Measurements from ENCODE around the gene ADAT2. TPM values are rescaled to one million over a fixed set of nuclear protein-coding genes. Genes with fewer than 3 reads are reported as not detected.

The ADAT2 gene
- total RNA-seq, 3 donors from 2014 or later (not counting 1 experiment from before 2014, with no cell fraction given): 17.4 to 19.4 (median 19.1) TPM

DNA sequence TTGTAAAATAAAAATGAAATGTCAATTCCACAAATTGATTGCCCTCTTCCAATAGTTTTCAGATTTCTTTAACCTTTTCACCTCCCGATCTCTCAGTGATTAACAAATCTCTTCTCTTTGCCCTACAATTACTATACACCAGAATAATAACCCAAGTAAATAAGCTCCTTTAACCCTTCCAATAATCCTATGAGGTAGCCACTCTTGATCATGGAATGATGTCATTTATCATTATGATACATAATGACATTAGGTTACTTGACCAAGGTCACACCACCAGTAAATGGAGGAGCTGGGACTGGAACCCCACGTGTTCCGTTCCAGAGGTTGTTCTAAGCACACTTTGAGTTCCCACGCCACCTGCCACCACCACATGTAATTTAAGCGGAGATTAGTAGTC is 54.8 kb downstream of the ADAT2 start:
- ATAC-seq: no peak
- peaks cover 37 to 49% of the 10 kb centered on the region in 2 donors for H3K4me1 Mint-ChIP-seq
- Histone ChIP-seq H3K4me3 (ENCODE audit: low read length) (no peak overlapping the region), H3K27me3 (ENCODE audit: control insufficient read depth, insufficient read depth, low read length) (no peaks in the 10 kb centered on the region), H3K36me3 (ENCODE audit: control insufficient read depth, insufficient read depth, low read length) (no peaks in the 10 kb centered on the region), H3K27ac (ENCODE audit: low read length) (no peak overlapping the region), H3K9me3 (ENCODE audit: control insufficient read depth, insufficient read depth, low read length) (no peaks in the 10 kb centered on the region), H3K4me1 (ENCODE audit: control insufficient read depth, insufficient read depth, low read length) (peaks cover 28% of the 10 kb centered on the region)
- DNase-seq: no peak
- H3K36me3 Mint-ChIP-seq: no peaks in the 10 kb centered on the region
- WGBS (ENCODE audit: insufficient coverage): 96% methylated on average over 5 of the region's 5 CpGs
- no peak overlapping the region for H3K27ac Mint-ChIP-seq
- no peak overlapping the region for H3K4me3 Mint-ChIP-seq
- TF ChIP-seq, protein P1, sequence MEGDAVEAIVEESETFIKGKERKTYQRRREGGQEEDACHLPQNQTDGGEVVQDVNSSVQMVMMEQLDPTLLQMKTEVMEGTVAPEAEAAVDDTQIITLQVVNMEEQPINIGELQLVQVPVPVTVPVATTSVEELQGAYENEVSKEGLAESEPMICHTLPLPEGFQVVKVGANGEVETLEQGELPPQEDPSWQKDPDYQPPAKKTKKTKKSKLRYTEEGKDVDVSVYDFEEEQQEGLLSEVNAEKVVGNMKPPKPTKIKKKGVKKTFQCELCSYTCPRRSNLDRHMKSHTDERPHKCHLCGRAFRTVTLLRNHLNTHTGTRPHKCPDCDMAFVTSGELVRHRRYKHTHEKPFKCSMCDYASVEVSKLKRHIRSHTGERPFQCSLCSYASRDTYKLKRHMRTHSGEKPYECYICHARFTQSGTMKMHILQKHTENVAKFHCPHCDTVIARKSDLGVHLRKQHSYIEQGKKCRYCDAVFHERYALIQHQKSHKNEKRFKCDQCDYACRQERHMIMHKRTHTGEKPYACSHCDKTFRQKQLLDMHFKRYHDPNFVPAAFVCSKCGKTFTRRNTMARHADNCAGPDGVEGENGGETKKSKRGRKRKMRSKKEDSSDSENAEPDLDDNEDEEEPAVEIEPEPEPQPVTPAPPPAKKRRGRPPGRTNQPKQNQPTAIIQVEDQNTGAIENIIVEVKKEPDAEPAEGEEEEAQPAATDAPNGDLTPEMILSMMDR (IDR thresholded peaks at IDR 0.05): no peak
- H3K27me3 Mint-ChIP-seq (ENCODE audit: low read depth in 2 of 2): peaks cover 0 to 6% of the 10 kb centered on the region in 2 donors
- intact Hi-C loops (cut with micrococcal nuclease): no loop called here
- H3K9me3 Mint-ChIP-seq: no peaks in the 10 kb centered on the region

DNA sequence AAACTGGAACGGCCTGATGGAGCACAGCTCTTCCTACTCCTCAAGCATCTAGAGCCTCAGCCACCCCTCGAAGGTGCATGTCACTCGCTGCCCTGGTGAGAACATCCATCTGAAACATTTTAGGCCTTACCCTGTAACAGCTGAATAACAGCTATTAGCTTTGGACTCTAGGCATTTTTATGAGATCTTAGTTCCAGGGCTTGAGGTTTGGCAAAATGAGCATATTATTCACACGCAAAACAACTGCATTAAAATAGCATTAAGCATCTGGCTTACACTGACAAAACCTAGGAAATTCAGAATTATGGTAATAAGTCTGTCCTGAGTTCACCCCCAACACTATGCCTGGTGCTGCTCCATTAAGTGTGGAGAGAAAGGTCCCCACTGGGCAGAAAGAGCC is 56.1 kb downstream of the ADAT2 start:
- Histone ChIP-seq H3K4me1 (ENCODE audit: control insufficient read depth, insufficient read depth, low read length) (peaks cover 22% of the 10 kb centered on the region), H3K4me3 (ENCODE audit: low read length) (no peak overlapping the region), H3K27ac (ENCODE audit: low read length) (no peak overlapping the region), H3K36me3 (ENCODE audit: control insufficient read depth, insufficient read depth, low read length) (no peaks in the 10 kb centered on the region), H3K9me3 (ENCODE audit: control insufficient read depth, insufficient read depth, low read length) (no peaks in the 10 kb centered on the region), H3K27me3 (ENCODE audit: control insufficient read depth, insufficient read depth, low read length) (no peaks in the 10 kb centered on the region)
- Mint-ChIP-seq H3K9me3 (no peaks in the 10 kb centered on the region), H3K4me3 (no peak overlapping the region), H3K27ac (no peak overlapping the region), H3K27me3 (ENCODE audit: low read depth in 2 of 2) (peaks cover 0 to 6% of the 10 kb centered on the region in 2 donors), H3K4me1 (peaks cover 27 to 35% of the 10 kb centered on the region in 2 donors), H3K36me3 (no peaks in the 10 kb centered on the region)
- DNase-seq: no peak
- WGBS (ENCODE audit: insufficient coverage): 99% methylated on average over 4 of the region's 4 CpGs
- ATAC-seq: no peak
- intact Hi-C loops (cut with micrococcal nuclease): no loop called here
- TF ChIP-seq, protein P1 (IDR thresholded peaks at IDR 0.05): no peak

DNA sequence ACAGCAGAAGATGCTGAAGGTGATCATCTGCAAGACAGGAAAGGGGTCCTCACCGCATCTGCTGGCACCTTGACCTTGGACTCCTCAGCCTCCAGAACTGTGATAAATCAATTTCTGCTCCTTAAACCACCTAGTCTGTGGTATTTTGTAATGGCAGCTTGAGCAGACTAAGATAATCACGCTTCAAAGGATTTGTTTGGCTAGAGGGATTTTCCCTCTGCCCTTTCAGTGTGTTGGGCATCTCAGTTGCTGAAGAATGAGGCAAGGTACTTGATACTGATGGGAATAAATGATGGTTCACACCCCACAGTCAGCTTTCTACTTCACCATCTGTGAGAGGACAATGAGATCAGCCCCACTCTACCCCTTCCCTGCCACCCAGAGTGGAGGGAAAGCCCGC is 60.2 kb downstream of the ADAT2 start:
- no peaks in the 10 kb centered on the region for H3K4me1 Mint-ChIP-seq
- ATAC-seq: no peak
- no peaks in the 10 kb centered on the region for H3K9me3 Mint-ChIP-seq
- H3K4me1 ChIP-seq (ENCODE audit: control insufficient read depth, insufficient read depth, low read length): no peaks in the 10 kb centered on the region
- 89% methylated on average over 3 of the region's 3 CpGs for WGBS (ENCODE audit: insufficient coverage)
- H3K9me3 ChIP-seq (ENCODE audit: control insufficient read depth, insufficient read depth, low read length): no peaks in the 10 kb centered on the region
- H3K27me3 Mint-ChIP-seq (ENCODE audit: low read depth in 2 of 2): peaks cover 8 to 13% of the 10 kb centered on the region in 2 donors
- TF ChIP-seq, protein P1 (IDR thresholded peaks at IDR 0.05): no peak
- H3K27me3 ChIP-seq (ENCODE audit: control insufficient read depth, insufficient read depth, low read length): no peaks in the 10 kb centered on the region
- no peak overlapping the region for H3K4me3 ChIP-seq (ENCODE audit: low read length)
- no peaks in the 10 kb centered on the region for H3K36me3 ChIP-seq (ENCODE audit: control insufficient read depth, insufficient read depth, low read length)
- H3K4me3 Mint-ChIP-seq: no peak overlapping the region
- intact Hi-C loops (cut with micrococcal nuclease): no loop called here
- DNase-seq: no peak
- no peaks in the 10 kb centered on the region for H3K36me3 Mint-ChIP-seq
- H3K27ac ChIP-seq (ENCODE audit: low read length): no peak overlapping the region
- H3K27ac Mint-ChIP-seq: no peak overlapping the region

DNA sequence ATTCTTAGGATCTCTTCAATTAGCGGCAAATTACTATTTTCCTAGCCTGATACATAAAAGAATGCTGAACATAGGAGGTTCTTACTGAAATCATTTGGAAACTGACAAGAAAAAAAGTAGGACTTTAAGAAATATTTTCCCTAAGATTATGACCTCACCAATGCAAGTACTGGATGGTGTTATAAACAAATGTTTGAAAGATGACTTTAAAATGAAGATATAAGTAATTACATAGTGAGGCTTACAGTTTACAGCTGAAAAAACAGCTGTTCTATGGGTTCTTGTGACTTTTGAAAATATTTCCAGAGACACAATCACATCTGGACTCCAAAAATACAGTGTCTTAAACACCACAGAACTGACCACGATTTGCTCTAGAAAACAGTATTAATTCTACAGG is 64.9 kb downstream of the ADAT2 start:
- H3K9me3 ChIP-seq (ENCODE audit: control insufficient read depth, insufficient read depth, low read length): no peaks in the 10 kb centered on the region
- DNase-seq (no peak), ATAC-seq (no peak)
- no peaks in the 10 kb centered on the region for H3K36me3 ChIP-seq (ENCODE audit: control insufficient read depth, insufficient read depth, low read length)
- H3K36me3 Mint-ChIP-seq: no peaks in the 10 kb centered on the region
- H3K9me3 Mint-ChIP-seq: no peaks in the 10 kb centered on the region
- H3K4me1 ChIP-seq (ENCODE audit: control insufficient read depth, insufficient read depth, low read length): no peaks in the 10 kb centered on the region
- TF ChIP-seq, protein P1 (IDR thresholded peaks at IDR 0.05): no peak
- WGBS (ENCODE audit: insufficient coverage): 100% methylated on average over 1 of the region's 2 CpGs
- H3K4me1 Mint-ChIP-seq: no peaks in the 10 kb centered on the region
- intact Hi-C loops (cut with micrococcal nuclease): no loop called here
- peaks cover 6 to 14% of the 10 kb centered on the region in 2 donors for H3K27me3 Mint-ChIP-seq (ENCODE audit: low read depth in 2 of 2)
- H3K4me3 Mint-ChIP-seq: no peak overlapping the region
- H3K4me3 ChIP-seq (ENCODE audit: low read length): no peak overlapping the region
- H3K27me3 ChIP-seq (ENCODE audit: control insufficient read depth, insufficient read depth, low read length): no peaks in the 10 kb centered on the region
- no peak overlapping the region for H3K27ac Mint-ChIP-seq
- no peak overlapping the region for H3K27ac ChIP-seq (ENCODE audit: low read length)
